Glutamatergic neuron (in vitro differentiated cells): ENCODE measurements around the gene RAB31. TPM values are rescaled to one million over a fixed set of nuclear protein-coding genes. Genes with fewer than 3 reads are reported as not detected.

Experiments
- DNase-seq: peaks from one replicate; pipeline ENCODE4 v3.0.0; 2022
- H3K27ac Mint-ChIP-seq: one replicate; pipeline ENCODE4 v1.8.0; 2020; ENCODE audit warnings: mild to moderate bottlenecking, mixed read lengths, inconsistent platforms; ENCODE audit not compliant: unreplicated experiment
- H3K27me3 Mint-ChIP-seq: one replicate; pipeline ENCODE4 v1.8.0; 2020; ENCODE audit warnings: mild to moderate bottlenecking, moderate library complexity, mixed read lengths, inconsistent platforms; ENCODE audit not compliant: unreplicated experiment
- H3K36me3 Mint-ChIP-seq: one replicate; pipeline ENCODE4 v1.8.0; 2020; ENCODE audit warnings: mild to moderate bottlenecking, mixed read lengths, inconsistent platforms; ENCODE audit not compliant: unreplicated experiment
- H3K4me1 Mint-ChIP-seq: one replicate; pipeline ENCODE4 v1.8.0; 2020; ENCODE audit warnings: mild to moderate bottlenecking, low read depth, mixed read lengths, inconsistent platforms; ENCODE audit not compliant: unreplicated experiment
- H3K4me3 Mint-ChIP-seq: one replicate; pipeline ENCODE4 v1.8.0; 2020; ENCODE audit warnings: mild to moderate bottlenecking, mixed read lengths, inconsistent platforms; ENCODE audit not compliant: unreplicated experiment
- H3K9me3 Mint-ChIP-seq: one replicate; pipeline ENCODE4 v1.8.0; 2020; ENCODE audit warnings: mild to moderate bottlenecking, moderate library complexity, mixed read lengths, inconsistent platforms; ENCODE audit not compliant: unreplicated experiment
- CTCF ChIP-seq: fragments of 200-600 bp; sonication (generic); IDR thresholded peaks from one replicate; pipeline ENCODE4 v1.5.0; 2021; ENCODE audit not compliant: partially characterized antibody, unreplicated experiment
- total RNA-seq: library from RNA; stranded (reverse); fragmentation: NEBNext Ultra II Directional; extraction: Animal tissue kit (Norgen Biotek cat#: 25700); gene quantifications from one replicate; pipeline ENCODE4 v1.2.1, GENCODE V29; 2021; ENCODE audit not compliant: unreplicated experiment

Gene RAB31
- total RNA-seq, 1 donor from 2014 or later, result 4.1 TPM

GRCh38 chr18:9818423-9818734 is 110.3 kb downstream of the RAB31 start:
- TF ChIP-seq CTCF, result no peak
- no peak for DNase-seq
- Mint-ChIP-seq H3K9me3 (no peaks in the 10 kb centered on the region), H3K27ac (no peak overlapping the region), H3K27me3 (no peaks in the 10 kb centered on the region), H3K4me1 (peaks cover 2% of the 10 kb centered on the region), H3K4me3 (no peak overlapping the region), H3K36me3 (peaks cover 5% of the 10 kb centered on the region)

GRCh38 chr18:9820127-9820526 is 112.0 kb downstream of the RAB31 start:
- Mint-ChIP-seq H3K4me1 (peaks cover 7% of the 10 kb centered on the region), H3K27me3 (no peaks in the 10 kb centered on the region), H3K4me3 (no peak overlapping the region), H3K27ac (no peak overlapping the region), H3K36me3 (peaks cover 5% of the 10 kb centered on the region), H3K9me3 (no peaks in the 10 kb centered on the region)
- DNase-seq, result no peak
- no peak for TF ChIP-seq CTCF

GRCh38 chr18:9820719-9821118 is 112.6 kb downstream of the RAB31 start:
- Mint-ChIP-seq H3K9me3 (no peaks in the 10 kb centered on the region), H3K4me1 (peaks cover 9% of the 10 kb centered on the region), H3K27me3 (no peaks in the 10 kb centered on the region), H3K4me3 (no peak overlapping the region), H3K36me3 (peaks cover 5% of the 10 kb centered on the region), H3K27ac (no peak overlapping the region)
- DNase-seq, result no peak
- no peak for TF ChIP-seq CTCF

GRCh38 chr18:9822587-9823185 is 114.6 kb downstream of the RAB31 start:
- peaks cover 9% of the 10 kb centered on the region for H3K4me1 Mint-ChIP-seq
- no peak overlapping the region for H3K4me3 Mint-ChIP-seq
- no peaks in the 10 kb centered on the region for H3K9me3 Mint-ChIP-seq
- H3K27me3 Mint-ChIP-seq, result no peaks in the 10 kb centered on the region
- no peak for DNase-seq
- H3K36me3 Mint-ChIP-seq, result peaks cover 5% of the 10 kb centered on the region
- H3K27ac Mint-ChIP-seq, result no peak overlapping the region
- TF ChIP-seq CTCF, result no peak

GRCh38 chr18:9823805-9824473 is 115.8 kb downstream of the RAB31 start:
- Mint-ChIP-seq H3K27me3 (no peaks in the 10 kb centered on the region), H3K4me3 (no peak overlapping the region), H3K27ac (no peak overlapping the region), H3K4me1 (peaks cover 7% of the 10 kb centered on the region), H3K36me3 (no peaks in the 10 kb centered on the region), H3K9me3 (no peaks in the 10 kb centered on the region)
- no peak for DNase-seq
- TF ChIP-seq CTCF, result no peak
